HFF-Myc (cell line): ENCODE data around the gene FBXO28.
A peak's percentile ranks its signal among the peaks of the same experiment; 100 is the strongest.

Experiments
- DNase-seq: peaks from one replicate; pipeline ENCODE4 v3.0.0-alpha.2; 2011; ENCODE audit warnings: low read depth; ENCODE audit errors: extremely low read depth
- H3K4me3 ChIP-seq: replicated peaks from 2 replicates; pipeline ENCODE4 v1.5.1; 2011; ENCODE audit warnings: low read depth, mild to moderate bottlenecking, control low read depth, low read length
- CTCF ChIP-seq: IDR thresholded peaks from 2 replicates; pipeline ENCODE4 v1.5.1; 2012; ENCODE audit warnings: mild to moderate bottlenecking, low read depth, low read length, control low read depth; ENCODE audit errors: missing control alignments

FBXO28 gene

GRCh38 chr1:224162768-224163167 is 48.9 kb downstream of the FBXO28 start:
- no peak for TF ChIP-seq CTCF
- no peak for DNase-seq
- no peak overlapping the region for H3K4me3 ChIP-seq

- TF ChIP-seq CTCF: no peak
- no peak for DNase-seq
- H3K4me3 ChIP-seq: no peak overlapping the region
Observed at GRCh38 chr1:224163311-224163710, 49.4 kb downstream of the FBXO28 start.

- no peak for TF ChIP-seq CTCF
- no peak overlapping the region for H3K4me3 ChIP-seq
- DNase-seq: no peak
Observed at GRCh38 chr1:224168859-224169380, 55.0 kb downstream of the FBXO28 start.

- no peak overlapping the region for H3K4me3 ChIP-seq
- no peak for DNase-seq
- TF ChIP-seq CTCF: no peak
Observed at GRCh38 chr1:224169718-224170270, 55.9 kb downstream of the FBXO28 start.

GRCh38 chr1:224170343-224170742 is 56.4 kb downstream of the FBXO28 start:
- DNase-seq: no peak
- TF ChIP-seq CTCF: no peak
- no peak overlapping the region for H3K4me3 ChIP-seq

GRCh38 chr1:224170748-224171478 is 57.0 kb downstream of the FBXO28 start:
- no peak overlapping the region for H3K4me3 ChIP-seq
- no peak for DNase-seq
- peak; percentile 31 for TF ChIP-seq CTCF
